WTC11 (cell line): ENCODE measurements around the gene DUSP15. TPM values are rescaled to one million over a fixed set of nuclear protein-coding genes. Genes with fewer than 3 reads are reported as not detected.

Source experiments
- ATAC-seq: fragments of 200-7000 bp; cut with Tn5 transposase; 2 replicates; pipeline ENCODE4 v1.10.0; 2021; ENCODE audit warnings: mild to moderate bottlenecking, moderate library complexity
- CTCF ChIA-PET: fragments of 300-600 bp; sonication (Branson Sonifier 250); formaldehyde crosslinking; loops from one replicate; lab custom pipeline; 2021; ENCODE audit warnings: antibody characterized with exemption; lab: Charles Lee
- POLR2A ChIA-PET: fragments of 350-600 bp; sonication (Branson Sonifier 250); formaldehyde crosslinking; loops from one replicate; lab custom pipeline; 2021; ENCODE audit warnings: antibody characterized with exemption; lab: Charles Lee
- DNase-seq: peaks from one replicate; pipeline ENCODE4 v3.0.0; 2021; ENCODE audit warnings: low spot score
- H3K27ac Mint-ChIP-seq: 2 replicates; pipeline ENCODE4 v1.8.0; 2021; ENCODE audit warnings: mixed read lengths
- H3K27me3 Mint-ChIP-seq: 2 replicates; pipeline ENCODE4 v1.8.0; 2021; ENCODE audit warnings: low read depth, mild to moderate bottlenecking, moderate library complexity, mixed read lengths
- H3K36me3 Mint-ChIP-seq: 2 replicates; pipeline ENCODE4 v1.8.0; 2021; ENCODE audit warnings: mixed read lengths
- H3K4me1 Mint-ChIP-seq: 2 replicates; pipeline ENCODE4 v1.8.0; 2022; ENCODE audit warnings: mixed read lengths
- H3K4me3 Mint-ChIP-seq: 2 replicates; pipeline ENCODE4 v1.8.0; 2021; ENCODE audit warnings: mild to moderate bottlenecking, moderate library complexity, mixed read lengths
- H3K9me3 Mint-ChIP-seq: 2 replicates; pipeline ENCODE4 v1.8.0; 2021; ENCODE audit warnings: mixed read lengths
- AFF4 ChIP-seq: sonication (generic); formaldehyde crosslinking; IDR thresholded peaks from 2 replicates; pipeline ENCODE4 v1.8.1; 2023; ENCODE audit warnings: mild to moderate bottlenecking, missing genetic modification reagents, borderline replicate concordance
- CREM ChIP-seq: sonication (generic); formaldehyde crosslinking; IDR thresholded peaks from 2 replicates; pipeline ENCODE4 v1.8.1; 2022; ENCODE audit warnings: mild to moderate bottlenecking, missing genetic modification reagents, moderate library complexity
- E2F1 ChIP-seq: sonication (generic); formaldehyde crosslinking; IDR thresholded peaks from 2 replicates; pipeline ENCODE4 v1.8.0; 2022; ENCODE audit warnings: mild to moderate bottlenecking, missing genetic modification reagents
- ELF4 ChIP-seq: sonication (generic); formaldehyde crosslinking; IDR thresholded peaks from 2 replicates; pipeline ENCODE4 v1.8.1; 2022; ENCODE audit warnings: low read depth, mild to moderate bottlenecking, moderate library complexity, missing genetic modification reagents
- ERG ChIP-seq: fragments of 250-450 bp; sonication (Bioruptor Pico); IDR thresholded peaks from 2 replicates; pipeline ENCODE4 v1.8.0; 2021; ENCODE audit warnings: mild to moderate bottlenecking
- FOXP1 ChIP-seq: sonication (generic); formaldehyde crosslinking; IDR thresholded peaks from 2 replicates; pipeline ENCODE4 v1.8.0; 2022; ENCODE audit warnings: missing genetic modification reagents, mild to moderate bottlenecking, moderate library complexity, borderline replicate concordance
- GRHL2 ChIP-seq: fragments of 250-450 bp; sonication (Bioruptor Pico); IDR thresholded peaks from 2 replicates; pipeline ENCODE4 v1.8.0; 2022; ENCODE audit warnings: mild to moderate bottlenecking, moderate library complexity; ENCODE audit not compliant: insufficient replicate concordance, severe bottlenecking
- IRF2 ChIP-seq: sonication (generic); formaldehyde crosslinking; IDR thresholded peaks from 2 replicates; pipeline ENCODE4 v1.8.0; 2022; ENCODE audit warnings: low read depth, missing genetic modification reagents, borderline replicate concordance
- MLX ChIP-seq: sonication (generic); formaldehyde crosslinking; IDR thresholded peaks from 2 replicates; pipeline ENCODE4 v1.8.1; 2023; ENCODE audit warnings: mild to moderate bottlenecking, missing genetic modification reagents, moderate library complexity
- NFE2L1 ChIP-seq: sonication (generic); formaldehyde crosslinking; IDR thresholded peaks from 2 replicates; pipeline ENCODE4 v1.8.1; 2023; ENCODE audit warnings: missing genetic modification reagents
- NR1H2 ChIP-seq: sonication (generic); formaldehyde crosslinking; IDR thresholded peaks from 2 replicates; pipeline ENCODE4 v1.9.0; 2021; ENCODE audit warnings: mild to moderate bottlenecking, moderate library complexity, missing genetic modification reagents
- RORB ChIP-seq: fragments of 250-450 bp; sonication (Bioruptor Pico); IDR thresholded peaks from 2 replicates; pipeline ENCODE4 v1.9.0; 2021; ENCODE audit warnings: mild to moderate bottlenecking
- SMAD4 ChIP-seq: sonication (generic); formaldehyde crosslinking; IDR thresholded peaks from 2 replicates; pipeline ENCODE4 v1.8.0; 2022; ENCODE audit warnings: mild to moderate bottlenecking, missing genetic modification reagents
- SP1 ChIP-seq: sonication (generic); formaldehyde crosslinking; conservative IDR thresholded peaks from 2 replicates; pipeline ENCODE4 v1.8.1; 2022; ENCODE audit warnings: missing genetic modification reagents
- STAT6 ChIP-seq: sonication (generic); formaldehyde crosslinking; conservative IDR thresholded peaks from 2 replicates; pipeline ENCODE4 v1.8.1; 2023; ENCODE audit warnings: mild to moderate bottlenecking, low read depth, missing genetic modification reagents, moderate library complexity
- USF2 ChIP-seq: sonication (generic); formaldehyde crosslinking; IDR thresholded peaks from 2 replicates; pipeline ENCODE4 v1.8.1; 2023; ENCODE audit warnings: mild to moderate bottlenecking, missing genetic modification reagents, moderate library complexity
- ZNF671 ChIP-seq: fragments of 250-450 bp; sonication (Bioruptor Pico); IDR thresholded peaks from 2 replicates; pipeline ENCODE4 v1.8.0; 2021; ENCODE audit warnings: mild to moderate bottlenecking
- ZSCAN18 ChIP-seq: fragments of 250-450 bp; sonication (Bioruptor Pico); IDR thresholded peaks from 2 replicates; pipeline ENCODE4 v2.1.2; 2022; ENCODE audit warnings: mild to moderate bottlenecking, moderate library complexity
- total RNA-seq: library from RNA; stranded (reverse); gene quantifications from 3 replicates; pipeline ENCODE4 v1.2.3, GENCODE V29; 2021

The DUSP15 gene
- total RNA-seq, 1 experiment from 2014 or later, result 1.7 TPM

GRCh38 chr20:31896049-31896448 lies 25.7 kb upstream of the DUSP15 start (continued):
- TF ChIP-seq ERG (CRISPR knock-in tag) (no peak), SP1 (CRISPR knock-in tag) (no peak), ZNF671 (no peak)

- ATAC-seq, result peak; percentile 66
- peaks cover 5% of the 10 kb centered on the region for H3K4me1 Mint-ChIP-seq
- DNase-seq, result no peak
- TF ChIP-seq ZSCAN18, result no peak
- TF ChIP-seq SMAD4 (CRISPR knock-in tag), result no peak
- TF ChIP-seq GRHL2, result no peak
- TF ChIP-seq MLX (CRISPR knock-in tag), result no peak
- no peak for TF ChIP-seq E2F1 (CRISPR knock-in tag)
- TF ChIP-seq AFF4, result no peak
- TF ChIP-seq ELF4 (CRISPR knock-in tag), result no peak
- no peak for TF ChIP-seq USF2 (CRISPR knock-in tag)
- TF ChIP-seq CREM, result no peak
- TF ChIP-seq STAT6 (CRISPR knock-in tag), result no peak
- TF ChIP-seq NFE2L1 (CRISPR knock-in tag), result no peak
- TF ChIP-seq IRF2 (CRISPR knock-in tag), result no peak
- no peak for TF ChIP-seq RORB
- no peak for TF ChIP-seq FOXP1
- TF ChIP-seq NR1H2 (CRISPR knock-in tag), result no peak
- TF ChIP-seq, all 79 proteins: peak for 0
- Mint-ChIP-seq H3K27me3 (no peaks in the 10 kb centered on the region), H3K27ac (no peak overlapping the region), H3K9me3 (no peaks in the 10 kb centered on the region), H3K4me3 (no peak overlapping the region), H3K36me3 (no peaks in the 10 kb centered on the region)
- ChIA-PET POLR2A (no interaction called here), CTCF (interaction anchor here (1.9 to 2.0 kb wide), 3 partner anchors 40 to 49 kb away, joined by 4 to 9 read pairs (median 5); no protein-coding TSS in a partner anchor)
Observed at GRCh38 chr20:31894980-31895675, 24.8 kb upstream of the DUSP15 start.
